Stimulated activated CD4-positive, alpha-beta T cell treated with anti-CD3 and anti-CD28 coated beads, Interleukin-15, amount 100 ng/mL, for 1 hour (primary cell): Measurements from ENCODE around the gene RICTOR.

Experiments used
- DNase-seq, 2 donors: peaks; one replicate each; pipeline ENCODE4 v3.0.0-alpha.2; 2020; ENCODE audit warnings: low read depth in 1 of 2, low spot score in 1 of 2

Gene RICTOR

GRCh38 chr5:39074017-39074814 lies at the start of gene RICTOR:
Gene RICTOR, minus strand, starts transcription at chr5:39074399. Its CDS starts 22 bp downstream, at chr5:39074377.
- peak; percentile 85 to 92 for DNase-seq

DNA sequence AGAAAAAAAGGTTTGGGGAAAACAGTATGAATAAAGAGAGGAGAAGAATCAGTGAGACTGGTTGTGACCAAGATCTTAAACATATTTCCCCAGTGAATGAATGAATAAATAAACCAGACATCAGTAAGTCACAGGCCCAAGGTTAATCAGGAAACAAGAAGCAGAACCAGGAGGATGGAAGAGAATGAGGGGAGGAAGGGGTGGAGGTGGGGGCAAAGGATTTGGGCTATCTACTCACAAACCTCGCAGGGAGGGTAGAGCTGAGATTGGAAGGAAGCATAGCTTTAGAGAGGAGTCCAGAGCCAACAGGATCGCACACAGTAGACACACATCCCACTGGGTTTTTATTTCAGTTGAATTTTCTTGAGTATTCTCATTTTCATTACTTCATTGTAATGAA lies 47.7 kb upstream of the RICTOR start:
- no peak for DNase-seq

DNA sequence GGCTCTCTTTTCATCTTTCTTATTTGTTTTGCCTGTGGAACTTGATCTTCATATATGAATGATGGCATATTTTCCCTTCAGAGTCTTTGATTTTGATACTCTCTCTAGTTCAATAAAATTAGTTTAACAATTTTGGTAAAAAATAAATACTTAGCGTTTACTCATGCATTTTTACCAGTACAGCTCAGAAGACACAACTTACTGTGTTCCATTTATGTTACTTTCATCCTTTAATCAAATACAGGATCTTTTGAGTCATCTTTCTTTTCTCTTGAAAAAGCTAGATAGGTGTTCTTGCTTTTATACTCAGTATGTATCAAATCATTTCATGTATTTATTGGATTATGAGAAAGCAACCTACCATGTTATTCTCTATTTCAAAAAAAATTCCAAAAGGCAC lies 47.1 kb upstream of the RICTOR start:
- DNase-seq = no peak

GRCh38 chr5:39120052-39120420 lies 45.8 kb upstream of the RICTOR start:
- no peak for DNase-seq

- no peak for DNase-seq
These were observed 45.3 kb upstream of the RICTOR start for GRCh38 chr5:39119404-39120051.

DNA sequence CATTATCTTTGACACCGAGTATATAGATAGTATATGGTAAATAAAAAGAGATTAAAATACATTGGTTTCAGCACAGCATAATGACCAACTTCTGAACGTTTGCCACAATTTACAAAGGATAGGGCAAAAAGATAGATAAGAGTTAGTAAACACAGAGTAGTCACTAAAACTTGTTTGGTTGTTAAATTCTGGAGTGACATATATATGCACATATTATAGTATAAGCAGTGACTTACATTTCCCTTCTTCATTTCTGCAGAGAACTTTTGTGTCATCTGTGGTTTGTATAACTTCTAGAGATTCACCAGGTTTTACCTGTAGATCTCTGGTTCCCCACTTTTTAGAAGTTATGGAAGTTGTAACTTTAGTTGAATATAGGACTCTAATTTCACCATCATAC lies 44.4 kb upstream of the RICTOR start:
- DNase-seq = no peak

- no peak for DNase-seq
These were observed 43.2 kb upstream of the RICTOR start for GRCh38 chr5:39117401-39117800.

GRCh38 chr5:39116344-39117170 lies 42.4 kb upstream of the RICTOR start:
- DNase-seq = no peak

DNA sequence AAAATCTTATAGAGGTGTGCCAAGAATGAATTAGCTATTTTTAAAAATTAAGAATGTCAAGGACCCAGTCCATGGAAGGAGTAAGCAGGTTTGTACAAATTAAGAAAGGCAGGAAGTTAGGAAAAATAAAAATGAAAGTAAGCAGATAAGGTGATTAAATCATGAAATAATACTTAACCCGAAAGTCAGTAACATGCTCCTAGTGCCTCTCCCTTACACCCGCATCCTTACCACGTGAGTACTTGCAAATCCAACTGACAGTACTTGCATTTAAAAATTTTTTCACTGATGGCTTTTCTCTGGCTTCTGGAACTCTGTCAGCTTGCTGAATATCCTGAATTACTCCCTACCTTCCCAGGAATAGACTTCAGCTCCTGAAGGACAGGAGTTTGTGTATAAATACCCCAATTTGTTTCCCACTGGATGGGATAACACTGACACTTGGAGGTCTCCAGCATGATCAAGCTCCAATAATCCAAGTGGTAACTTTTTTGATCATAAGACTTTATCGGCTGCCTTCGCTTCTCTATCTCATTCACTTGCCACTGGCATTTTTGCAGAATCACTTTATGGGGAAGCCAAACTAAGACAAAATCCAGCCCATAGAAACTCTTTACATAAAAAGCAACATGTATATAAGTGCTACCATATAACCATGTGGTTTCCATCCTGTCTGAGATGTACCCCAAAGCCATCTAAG lies 41.6 kb upstream of the RICTOR start:
- DNase-seq = no peak

- DNase-seq = no peak
These were observed 40.0 kb upstream of the RICTOR start for GRCh38 chr5:39114155-39114554.

DNA sequence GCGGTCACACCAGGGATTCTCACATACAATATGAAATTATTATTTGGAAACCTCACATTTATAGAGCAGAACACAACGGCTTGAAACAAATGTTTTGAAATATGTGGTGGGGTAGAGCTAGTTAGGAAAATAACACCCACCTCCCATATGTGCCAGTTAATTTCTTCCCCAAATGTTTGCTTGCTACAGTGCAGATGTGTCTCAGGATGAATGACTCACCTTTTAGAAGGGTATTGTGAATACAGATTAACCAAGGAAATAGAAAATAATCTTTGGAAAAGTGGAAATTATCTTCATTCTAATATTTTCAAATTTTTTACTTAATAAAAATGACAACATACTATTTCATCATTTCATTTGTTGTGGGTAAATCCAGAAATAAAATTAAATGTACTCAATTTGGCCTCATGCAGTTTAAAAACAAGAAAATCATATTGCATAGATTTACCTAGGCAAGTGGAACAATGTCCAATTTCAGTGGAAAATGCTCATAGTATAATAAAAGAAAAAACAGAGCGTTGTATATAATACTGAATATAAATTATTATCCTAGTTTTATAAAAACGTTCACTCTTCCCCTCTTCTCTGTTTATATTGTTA lies 39.3 kb upstream of the RICTOR start:
- DNase-seq = no peak

GRCh38 chr5:39109606-39110005 lies 35.4 kb upstream of the RICTOR start:
- no peak for DNase-seq

DNA sequence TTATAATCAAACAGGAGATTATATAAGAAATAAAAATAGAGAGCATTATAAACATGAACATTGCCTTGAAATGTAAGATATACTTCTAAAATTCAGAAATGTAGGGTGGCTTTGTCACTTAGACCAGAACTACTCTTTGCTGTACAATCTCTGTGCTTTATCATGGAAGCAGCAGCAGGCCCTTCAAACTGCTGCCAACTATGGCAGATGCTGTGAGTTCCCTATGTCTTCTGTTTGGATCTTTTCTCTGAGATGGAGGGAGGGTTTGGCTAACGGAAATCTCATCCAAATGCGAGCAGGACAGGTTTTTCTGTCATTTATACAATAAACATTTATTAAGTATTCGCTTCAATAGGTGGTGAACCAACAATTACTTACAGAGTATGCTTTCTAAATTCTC lies 34.8 kb upstream of the RICTOR start:
- no peak for DNase-seq

DNA sequence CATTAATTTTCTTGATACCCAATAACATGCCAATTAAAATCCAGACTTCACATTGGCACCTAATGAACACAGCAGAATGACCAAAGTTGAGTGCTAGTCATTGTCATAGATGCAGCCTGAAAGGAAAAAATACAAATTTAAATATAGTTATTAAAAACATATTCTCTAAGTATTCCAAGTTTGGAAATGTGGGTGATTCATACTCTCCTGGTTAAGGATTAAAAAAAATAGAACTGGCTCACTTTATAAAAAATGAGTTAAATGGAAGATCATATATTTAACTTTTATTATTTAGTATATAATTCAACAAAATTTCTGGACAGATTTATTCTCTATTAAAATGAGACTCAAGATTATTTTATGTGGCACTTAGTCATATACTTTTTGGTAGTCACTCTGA lies 33.2 kb upstream of the RICTOR start:
- DNase-seq = no peak

DNA sequence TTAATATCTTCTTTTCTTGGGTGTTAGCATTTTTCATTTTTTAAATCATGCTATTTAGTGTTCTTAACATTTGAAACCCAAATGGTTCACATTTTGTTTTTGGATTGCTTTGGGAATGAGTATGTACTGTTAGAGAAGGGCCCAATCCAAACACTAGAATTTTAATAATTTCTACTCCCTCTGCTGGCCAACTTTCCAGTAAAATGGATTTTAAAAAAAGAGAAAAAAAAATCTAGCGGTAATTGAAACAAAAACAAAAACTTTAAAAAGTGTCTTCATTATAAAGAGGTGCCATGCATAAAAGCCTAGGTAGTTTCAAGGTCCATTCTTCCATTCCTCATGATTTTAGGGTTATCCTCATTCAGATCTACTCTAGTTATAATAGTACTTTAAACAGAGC lies 32.1 kb upstream of the RICTOR start:
- DNase-seq = no peak

- DNase-seq = no peak
These were observed 30.0 kb upstream of the RICTOR start for GRCh38 chr5:39104221-39104620.

DNA sequence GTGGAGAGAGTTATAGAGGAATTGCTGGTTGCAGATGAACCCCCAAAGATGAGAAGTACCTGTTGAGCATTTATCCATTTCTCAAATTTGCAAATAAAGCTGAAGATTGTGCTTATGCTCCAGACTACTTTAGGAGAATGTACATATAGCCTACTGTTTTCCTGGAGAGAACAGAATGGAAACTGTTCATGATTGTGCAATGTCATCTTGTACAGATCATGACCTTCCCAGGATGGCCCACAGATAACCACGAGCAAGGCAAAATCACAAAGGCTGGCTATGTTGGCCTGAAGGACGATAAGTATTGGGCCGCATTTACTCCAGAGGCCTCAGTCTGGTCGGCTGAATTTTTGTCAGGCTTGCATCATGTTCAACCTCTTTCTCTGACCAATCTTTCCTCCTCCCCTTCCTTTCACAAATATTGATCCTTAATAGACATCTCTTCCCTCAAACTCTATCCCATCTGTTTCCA lies 28.5 kb upstream of the RICTOR start:
- no peak for DNase-seq

GRCh38 chr5:39100851-39101396 lies 26.7 kb upstream of the RICTOR start:
- no peak for DNase-seq

GRCh38 chr5:39100301-39100850 lies 26.2 kb upstream of the RICTOR start:
- no peak for DNase-seq

DNA sequence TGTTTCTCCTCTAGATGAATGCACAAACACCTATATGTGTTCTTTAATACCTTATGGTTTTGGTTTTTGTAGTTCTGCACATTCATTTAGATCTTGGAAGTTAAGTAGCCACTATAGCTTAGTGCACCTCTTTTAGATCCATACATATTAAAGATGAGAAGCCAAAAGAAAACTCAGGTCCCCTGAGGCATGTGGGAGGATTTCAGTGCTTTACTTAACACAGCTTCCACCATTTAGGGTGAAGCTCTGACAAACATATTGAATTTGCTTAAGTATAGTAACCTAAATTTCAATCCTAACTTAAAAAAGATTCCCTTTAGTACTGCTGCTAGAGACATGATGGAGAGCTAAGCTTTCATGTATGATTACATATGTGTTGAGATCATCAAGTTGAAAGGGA lies 25.6 kb upstream of the RICTOR start:
- no peak for DNase-seq
